C4-2B (cell line): ENCODE measurements around the gene RTCA.

ENCODE experiments used
- ZFX ChIP-seq: fragments of 450-650 bp; IDR thresholded peaks from 2 replicates; pipeline ENCODE4 v1.6.1; 2017
- TF ChIP-seq, protein P1 (sequence below): fragments of 450-650 bp; conservative IDR thresholded peaks from 2 replicates; pipeline ENCODE4 v1.5.1; 2017; ENCODE audit warnings: mild to moderate bottlenecking

GRCh38 chr1:100266741-100267140, 725 bp downstream of the RTCA start:
- TF ChIP-seq, protein P1, sequence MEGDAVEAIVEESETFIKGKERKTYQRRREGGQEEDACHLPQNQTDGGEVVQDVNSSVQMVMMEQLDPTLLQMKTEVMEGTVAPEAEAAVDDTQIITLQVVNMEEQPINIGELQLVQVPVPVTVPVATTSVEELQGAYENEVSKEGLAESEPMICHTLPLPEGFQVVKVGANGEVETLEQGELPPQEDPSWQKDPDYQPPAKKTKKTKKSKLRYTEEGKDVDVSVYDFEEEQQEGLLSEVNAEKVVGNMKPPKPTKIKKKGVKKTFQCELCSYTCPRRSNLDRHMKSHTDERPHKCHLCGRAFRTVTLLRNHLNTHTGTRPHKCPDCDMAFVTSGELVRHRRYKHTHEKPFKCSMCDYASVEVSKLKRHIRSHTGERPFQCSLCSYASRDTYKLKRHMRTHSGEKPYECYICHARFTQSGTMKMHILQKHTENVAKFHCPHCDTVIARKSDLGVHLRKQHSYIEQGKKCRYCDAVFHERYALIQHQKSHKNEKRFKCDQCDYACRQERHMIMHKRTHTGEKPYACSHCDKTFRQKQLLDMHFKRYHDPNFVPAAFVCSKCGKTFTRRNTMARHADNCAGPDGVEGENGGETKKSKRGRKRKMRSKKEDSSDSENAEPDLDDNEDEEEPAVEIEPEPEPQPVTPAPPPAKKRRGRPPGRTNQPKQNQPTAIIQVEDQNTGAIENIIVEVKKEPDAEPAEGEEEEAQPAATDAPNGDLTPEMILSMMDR, result no peak
- no peak for TF ChIP-seq ZFX
